Activated naive CD8-positive, alpha-beta T cell treated with anti-CD3 and anti-CD28 coated beads, Interleukin-2, amount 50 U/mL, for 24 hours (primary cell): ENCODE results near the gene FCN1.

Experiments used
- ATAC-seq: fragments of 150-1000 bp; cut with Tn5 transposase; one replicate; pipeline ENCODE4 v1.10.0; 2021
- DNase-seq: peaks from one replicate; pipeline ENCODE4 v3.0.0; 2021
- H3K27ac Mint-ChIP-seq: one replicate; pipeline ENCODE4 v1.8.0; 2021; ENCODE audit warnings: mild to moderate bottlenecking, mixed read lengths
- H3K27me3 Mint-ChIP-seq: one replicate; pipeline ENCODE4 v1.8.0; 2021; ENCODE audit warnings: mixed read lengths
- H3K36me3 Mint-ChIP-seq: one replicate; pipeline ENCODE4 v1.8.0; 2021; ENCODE audit warnings: low read depth, mixed read lengths
- H3K4me1 Mint-ChIP-seq: one replicate; pipeline ENCODE4 v1.8.0; 2021; ENCODE audit warnings: mixed read lengths
- H3K4me3 Mint-ChIP-seq: one replicate; pipeline ENCODE4 v1.8.0; 2021; ENCODE audit warnings: mild to moderate bottlenecking, moderate library complexity, mixed read lengths
- H3K9me3 Mint-ChIP-seq: one replicate; pipeline ENCODE4 v1.8.0; 2021; ENCODE audit warnings: mixed read lengths

Gene FCN1

DNA sequence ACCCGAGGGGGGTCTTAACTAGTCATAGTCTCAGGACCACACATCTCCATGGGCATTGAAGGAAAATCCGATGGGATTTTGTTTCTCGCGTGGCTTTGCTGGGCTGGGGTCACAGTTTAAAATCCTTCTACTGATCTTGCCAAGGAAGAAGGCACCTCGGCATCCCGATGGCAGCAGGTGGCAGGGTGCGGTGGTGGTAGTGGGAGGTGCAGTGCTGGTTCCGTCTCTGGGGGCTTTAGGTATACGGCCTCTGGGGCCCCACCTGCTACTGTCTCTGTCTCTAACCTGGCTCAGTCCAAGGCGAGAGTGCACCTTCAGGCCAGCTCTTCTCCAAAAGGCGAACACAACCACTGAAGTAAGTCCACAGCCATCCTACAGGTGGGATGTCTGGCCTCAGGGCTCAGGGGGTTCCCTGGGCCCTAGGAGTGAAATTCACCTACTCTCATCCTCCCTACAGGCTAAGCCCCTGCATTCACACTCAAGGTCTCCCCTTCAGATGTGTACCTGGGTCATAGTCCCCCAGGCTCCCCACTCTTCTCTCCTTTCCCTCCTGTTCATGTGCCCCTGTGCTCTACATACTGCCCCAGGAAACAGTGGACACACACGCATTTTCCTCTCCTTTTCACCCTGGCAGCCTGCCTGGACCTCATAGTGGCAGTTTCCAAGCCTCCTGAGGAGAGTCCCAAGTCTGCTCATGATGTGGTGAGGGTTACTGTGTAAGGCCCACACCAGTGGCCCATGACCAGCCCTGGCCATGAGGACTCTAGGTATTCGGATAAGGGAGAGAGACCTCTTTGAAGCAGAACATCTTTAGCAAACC, 37.8 kb downstream of the FCN1 start:
- H3K27me3 Mint-ChIP-seq = peaks cover 3% of the 10 kb centered on the region
- no peaks in the 10 kb centered on the region for H3K4me1 Mint-ChIP-seq
- H3K9me3 Mint-ChIP-seq = no peaks in the 10 kb centered on the region
- DNase-seq (no peak), ATAC-seq (no peak)
- H3K27ac Mint-ChIP-seq = no peak overlapping the region
- H3K4me3 Mint-ChIP-seq = no peak overlapping the region
- H3K36me3 Mint-ChIP-seq = no peaks in the 10 kb centered on the region

DNA sequence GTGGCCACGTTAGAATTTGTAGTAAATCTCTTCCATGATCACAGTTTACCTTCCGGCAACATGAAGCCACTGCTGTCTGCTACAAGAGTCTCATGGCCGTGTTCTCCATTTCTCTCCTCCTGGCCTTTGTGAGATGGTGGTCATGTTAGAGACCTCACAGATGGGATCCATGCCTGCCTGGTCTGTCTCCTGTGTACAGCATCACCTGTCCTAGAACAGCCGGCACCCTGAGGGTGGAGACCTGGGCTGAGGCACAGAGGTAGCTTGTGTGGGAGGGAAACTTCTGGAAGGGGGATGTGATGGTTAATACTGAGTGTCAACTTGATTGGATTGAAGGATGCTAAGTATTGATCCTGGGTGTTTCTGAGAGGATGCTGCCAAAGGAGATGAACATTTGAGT, 40.2 kb downstream of the FCN1 start:
- no peak for DNase-seq
- H3K4me1 Mint-ChIP-seq = no peaks in the 10 kb centered on the region
- no peak for ATAC-seq
- no peaks in the 10 kb centered on the region for H3K9me3 Mint-ChIP-seq
- no peak overlapping the region for H3K4me3 Mint-ChIP-seq
- no peak overlapping the region for H3K27ac Mint-ChIP-seq
- peaks cover 5% of the 10 kb centered on the region for H3K27me3 Mint-ChIP-seq
- no peaks in the 10 kb centered on the region for H3K36me3 Mint-ChIP-seq

DNA sequence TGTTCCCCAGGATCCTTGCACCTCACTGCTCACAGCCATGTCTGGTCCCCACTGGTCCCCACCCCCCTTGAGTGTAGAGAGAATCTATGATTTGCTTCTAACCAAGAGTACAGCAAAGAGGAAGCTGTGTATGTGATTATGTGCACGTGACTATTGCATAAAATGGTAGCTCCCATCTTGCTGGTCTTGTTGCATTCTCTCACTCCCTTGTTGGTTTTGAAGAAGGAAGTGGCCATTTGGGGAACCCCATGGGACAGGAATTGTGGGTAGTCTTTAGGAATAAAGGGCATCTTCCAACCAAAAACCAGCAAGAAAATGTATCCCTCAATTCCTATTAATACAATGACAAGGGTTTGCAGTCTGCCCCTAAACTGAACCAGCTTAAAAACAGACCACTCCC, 42.3 kb downstream of the FCN1 start:
- ATAC-seq (no peak), DNase-seq (no peak)
- Mint-ChIP-seq H3K9me3 (no peaks in the 10 kb centered on the region), H3K36me3 (no peaks in the 10 kb centered on the region), H3K4me1 (no peaks in the 10 kb centered on the region), H3K27ac (no peak overlapping the region), H3K4me3 (no peak overlapping the region), H3K27me3 (peaks cover 7% of the 10 kb centered on the region)

DNA sequence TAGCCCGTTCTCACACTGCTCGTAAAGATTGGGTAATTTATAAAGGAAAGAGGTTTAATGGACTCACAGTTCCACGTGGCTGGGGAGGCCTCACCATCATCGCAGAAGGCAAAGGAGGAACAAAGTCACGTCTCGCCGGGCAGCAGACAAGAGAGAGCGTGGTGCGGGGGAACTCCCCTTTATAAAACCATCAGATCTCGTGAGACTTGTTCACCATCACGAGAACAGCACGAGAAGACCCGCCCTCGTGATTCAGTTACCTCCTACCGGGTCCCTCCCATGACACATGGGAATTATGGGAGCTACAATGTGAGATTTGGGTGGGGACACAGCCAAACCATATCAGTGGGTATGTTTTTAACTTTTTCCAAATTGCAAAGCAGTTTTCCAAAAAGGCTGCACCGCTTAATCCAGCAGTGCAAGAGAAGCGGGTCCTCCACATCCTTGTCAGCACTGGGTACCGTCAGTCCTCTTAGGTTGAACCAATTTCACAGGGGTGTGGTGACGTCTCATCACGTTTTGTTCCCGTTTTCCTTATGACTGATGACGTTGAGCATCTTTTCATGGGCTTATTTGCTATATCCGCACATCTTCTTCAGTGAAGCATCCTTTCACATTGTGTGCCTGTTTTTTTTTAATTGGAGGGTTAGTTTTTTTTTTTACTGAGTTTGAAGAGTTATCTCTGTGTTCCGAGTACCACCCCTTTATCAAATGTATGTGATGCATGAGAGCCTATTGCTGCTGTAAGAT, 45.1 kb downstream of the FCN1 start:
- no peaks in the 10 kb centered on the region for H3K9me3 Mint-ChIP-seq
- H3K4me1 Mint-ChIP-seq = no peaks in the 10 kb centered on the region
- no peak overlapping the region for H3K4me3 Mint-ChIP-seq
- DNase-seq (no peak), ATAC-seq (no peak)
- H3K27me3 Mint-ChIP-seq = peaks cover 4% of the 10 kb centered on the region
- H3K36me3 Mint-ChIP-seq = no peaks in the 10 kb centered on the region
- no peak overlapping the region for H3K27ac Mint-ChIP-seq

DNA sequence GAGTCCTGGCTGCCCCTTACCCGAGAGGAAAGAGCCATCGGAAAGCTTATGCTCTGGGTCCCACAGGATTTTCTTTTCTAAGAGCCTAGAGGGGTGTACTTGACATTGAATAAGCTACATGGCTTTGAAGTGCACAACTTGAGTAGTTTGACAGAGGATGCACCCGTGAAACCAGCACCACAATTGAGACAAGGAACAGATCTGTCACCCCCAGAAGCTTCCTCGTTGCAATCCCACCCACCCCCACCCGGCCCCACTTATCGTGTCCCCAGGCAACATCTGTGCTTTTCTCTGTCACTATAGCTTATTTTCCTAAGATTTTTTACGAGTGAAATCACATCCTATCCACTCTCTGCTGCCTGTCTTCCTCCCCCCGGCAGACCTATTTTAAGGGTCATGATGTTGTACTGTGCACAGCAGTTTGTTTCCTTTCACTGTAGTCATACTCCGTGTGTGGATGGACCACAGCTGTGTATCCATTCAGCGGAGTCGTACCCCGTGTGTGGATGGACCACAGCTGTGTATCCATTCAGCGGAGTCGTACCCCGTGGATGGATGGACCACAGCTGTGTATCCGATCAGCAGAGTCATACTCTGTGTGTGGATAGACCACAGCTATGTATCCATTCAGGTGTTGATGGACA, 45.9 kb downstream of the FCN1 start:
- no peaks in the 10 kb centered on the region for H3K9me3 Mint-ChIP-seq
- no peak overlapping the region for H3K4me3 Mint-ChIP-seq
- no peak for DNase-seq
- H3K4me1 Mint-ChIP-seq = no peaks in the 10 kb centered on the region
- ATAC-seq = no peak
- peaks cover 4% of the 10 kb centered on the region for H3K27me3 Mint-ChIP-seq
- no peaks in the 10 kb centered on the region for H3K36me3 Mint-ChIP-seq
- H3K27ac Mint-ChIP-seq = no peak overlapping the region

DNA sequence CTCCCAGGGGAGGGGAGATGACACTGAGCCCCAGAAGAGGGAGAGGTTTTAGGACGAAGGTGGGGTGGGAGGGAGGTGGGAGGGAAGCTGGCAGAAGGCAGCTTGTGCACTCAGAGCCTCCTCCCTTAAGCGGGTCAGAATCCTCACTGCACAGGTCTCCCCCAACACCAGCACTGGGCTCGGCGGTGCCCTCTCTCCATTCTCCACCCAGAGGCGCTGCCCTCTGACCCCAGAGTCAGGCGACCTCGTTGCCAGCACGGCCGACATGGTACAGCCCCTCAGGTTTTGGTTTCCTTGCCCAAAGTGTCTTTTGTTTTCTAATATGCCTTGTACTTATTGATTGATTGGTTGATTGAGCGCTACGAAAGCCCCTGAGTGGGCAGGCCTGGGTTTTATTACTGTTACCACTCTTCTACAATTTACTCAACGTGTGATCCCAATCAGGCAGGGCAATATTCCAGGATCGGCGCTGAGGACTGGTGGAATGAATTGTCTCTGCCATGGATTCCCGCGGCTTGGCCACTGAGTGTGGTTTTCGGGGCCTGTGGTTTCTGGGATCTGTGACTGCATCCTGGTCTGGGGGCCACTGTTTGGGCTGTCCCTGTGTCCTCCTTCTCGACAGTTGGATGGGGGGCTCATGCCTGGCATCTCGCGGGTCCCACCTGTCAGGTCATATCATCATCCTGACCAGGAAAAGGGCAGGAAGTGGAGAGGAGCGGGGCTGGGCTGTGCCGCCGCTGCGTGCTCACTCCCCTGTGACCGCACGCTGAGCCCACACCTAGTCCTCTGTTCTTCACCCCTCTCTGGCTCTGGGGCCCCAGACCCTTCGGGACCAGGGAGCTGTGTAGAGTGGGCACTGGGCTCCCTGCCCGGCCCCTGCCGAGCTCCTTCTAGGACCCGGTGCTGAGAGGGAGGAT, 46.7 kb downstream of the FCN1 start:
- H3K27me3 Mint-ChIP-seq = peaks cover 4% of the 10 kb centered on the region
- no peak for DNase-seq

DNA sequence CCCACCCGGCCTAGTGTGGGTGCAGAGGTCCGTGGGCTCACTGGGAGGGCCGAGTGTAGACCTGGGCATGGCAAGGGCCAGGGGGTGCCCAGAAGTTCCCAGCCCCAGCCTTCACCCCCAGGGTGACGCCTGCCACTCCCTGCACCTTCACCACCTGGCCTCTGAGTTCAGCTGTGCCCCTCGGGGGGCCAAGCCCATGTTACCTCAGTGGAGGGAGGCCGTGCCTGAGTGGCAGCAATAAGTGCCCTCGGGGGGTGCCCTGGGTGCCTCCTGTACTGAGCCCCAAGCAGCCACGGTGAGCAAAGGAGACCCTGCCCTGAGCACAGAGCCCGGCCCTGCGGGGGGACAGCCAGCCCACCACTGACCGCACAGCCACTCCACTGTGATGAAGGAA, 47.4 kb downstream of the FCN1 start:
- DNase-seq = no peak
- Mint-ChIP-seq H3K27ac (no peak overlapping the region), H3K9me3 (no peaks in the 10 kb centered on the region), H3K36me3 (no peaks in the 10 kb centered on the region), H3K4me1 (no peaks in the 10 kb centered on the region), H3K4me3 (no peak overlapping the region), H3K27me3 (peaks cover 4% of the 10 kb centered on the region)
- ATAC-seq = no peak

More for the DNA sequence above, 46.7 kb downstream of the FCN1 start:
- no peak overlapping the region for H3K4me3 Mint-ChIP-seq
- no peak for ATAC-seq
- H3K4me1 Mint-ChIP-seq = no peaks in the 10 kb centered on the region
- H3K9me3 Mint-ChIP-seq = no peaks in the 10 kb centered on the region
- no peak overlapping the region for H3K27ac Mint-ChIP-seq
- H3K36me3 Mint-ChIP-seq = no peaks in the 10 kb centered on the region

DNA sequence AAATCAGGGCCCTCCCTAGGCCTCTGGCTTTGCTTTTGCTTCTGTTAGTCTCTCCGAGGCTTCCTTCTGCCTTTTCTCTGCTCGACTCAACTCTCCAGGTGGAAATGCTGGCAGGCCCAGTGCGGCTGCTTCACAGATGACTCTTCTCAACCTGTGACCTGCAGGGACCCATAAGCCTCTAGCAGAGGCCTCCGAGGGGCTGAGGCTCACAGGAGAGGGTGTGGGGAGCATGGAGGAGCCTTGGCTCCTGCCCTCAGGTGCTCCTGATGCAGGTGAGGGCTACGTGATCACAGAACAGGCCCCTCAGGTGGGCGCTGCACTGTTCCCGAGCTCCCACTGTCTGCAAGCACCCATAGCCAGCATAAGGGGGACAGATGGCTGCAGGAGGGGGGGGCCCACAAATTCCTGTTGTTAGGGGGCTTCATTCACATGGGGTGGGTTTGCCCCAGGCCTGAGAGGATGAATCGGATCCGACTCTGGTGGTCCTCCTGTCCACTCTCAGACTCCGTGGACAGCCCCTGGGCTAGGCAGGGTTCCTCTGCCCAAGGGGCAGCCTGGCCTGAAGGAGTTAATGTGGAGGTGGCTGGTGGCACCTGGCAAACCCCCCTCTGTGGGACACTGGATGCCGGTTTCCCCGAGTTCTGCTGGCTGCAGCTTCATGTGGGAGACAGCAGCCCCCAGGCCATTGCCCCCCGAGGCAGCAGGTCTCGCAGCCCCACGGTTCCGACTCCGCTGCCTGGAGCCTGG, 48.0 kb downstream of the FCN1 start:
- H3K27ac Mint-ChIP-seq = no peak overlapping the region
- H3K4me3 Mint-ChIP-seq = no peak overlapping the region
- H3K36me3 Mint-ChIP-seq = no peaks in the 10 kb centered on the region
- no peaks in the 10 kb centered on the region for H3K9me3 Mint-ChIP-seq
- DNase-seq (no peak), ATAC-seq (no peak)
- H3K4me1 Mint-ChIP-seq = no peaks in the 10 kb centered on the region
- peaks cover 4% of the 10 kb centered on the region for H3K27me3 Mint-ChIP-seq

DNA sequence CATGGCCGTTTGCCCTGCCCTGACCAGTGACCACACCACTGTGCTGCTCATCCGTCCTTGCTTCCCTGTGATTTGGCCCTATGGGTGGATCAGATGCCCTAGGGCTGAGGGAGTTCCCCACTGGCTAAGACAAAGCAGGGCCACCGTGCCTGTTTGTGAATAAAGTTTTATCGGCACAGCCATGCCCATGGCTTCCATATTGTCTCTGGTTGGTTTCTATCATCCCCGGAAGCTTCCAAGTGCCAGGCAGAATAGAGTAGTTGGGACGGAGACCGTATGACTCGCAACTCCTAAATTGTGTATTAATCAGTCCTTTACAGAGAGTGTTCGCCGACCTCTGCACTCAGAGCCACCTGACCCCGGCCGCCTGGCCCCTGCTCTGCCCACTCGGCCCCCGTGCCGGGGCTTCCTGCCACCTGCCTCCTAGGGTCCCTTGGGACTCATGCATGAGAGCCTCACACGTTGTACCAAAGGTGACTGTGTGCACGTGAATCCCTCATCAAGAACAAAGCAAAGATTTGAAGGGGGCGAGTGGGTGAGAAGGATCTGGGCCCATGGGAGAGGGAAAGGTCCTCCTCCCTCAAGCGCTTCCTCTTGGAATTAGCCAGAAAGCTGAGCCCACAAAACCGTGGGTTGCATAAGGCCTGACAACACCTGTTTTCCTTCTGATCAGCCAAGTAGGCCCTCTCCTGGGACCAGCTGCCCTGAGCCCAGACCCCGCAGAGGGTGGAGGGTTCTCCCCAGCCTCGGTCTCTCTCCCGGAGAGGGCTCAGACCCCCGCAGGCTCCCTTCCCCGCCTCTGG, 48.8 kb downstream of the FCN1 start:
- H3K27ac Mint-ChIP-seq = no peak overlapping the region
- H3K4me3 Mint-ChIP-seq = no peak overlapping the region
- no peaks in the 10 kb centered on the region for H3K4me1 Mint-ChIP-seq
- no peaks in the 10 kb centered on the region for H3K36me3 Mint-ChIP-seq
- H3K9me3 Mint-ChIP-seq = no peaks in the 10 kb centered on the region
- peaks cover 2% of the 10 kb centered on the region for H3K27me3 Mint-ChIP-seq
- DNase-seq = no peak
- ATAC-seq = no peak

DNA sequence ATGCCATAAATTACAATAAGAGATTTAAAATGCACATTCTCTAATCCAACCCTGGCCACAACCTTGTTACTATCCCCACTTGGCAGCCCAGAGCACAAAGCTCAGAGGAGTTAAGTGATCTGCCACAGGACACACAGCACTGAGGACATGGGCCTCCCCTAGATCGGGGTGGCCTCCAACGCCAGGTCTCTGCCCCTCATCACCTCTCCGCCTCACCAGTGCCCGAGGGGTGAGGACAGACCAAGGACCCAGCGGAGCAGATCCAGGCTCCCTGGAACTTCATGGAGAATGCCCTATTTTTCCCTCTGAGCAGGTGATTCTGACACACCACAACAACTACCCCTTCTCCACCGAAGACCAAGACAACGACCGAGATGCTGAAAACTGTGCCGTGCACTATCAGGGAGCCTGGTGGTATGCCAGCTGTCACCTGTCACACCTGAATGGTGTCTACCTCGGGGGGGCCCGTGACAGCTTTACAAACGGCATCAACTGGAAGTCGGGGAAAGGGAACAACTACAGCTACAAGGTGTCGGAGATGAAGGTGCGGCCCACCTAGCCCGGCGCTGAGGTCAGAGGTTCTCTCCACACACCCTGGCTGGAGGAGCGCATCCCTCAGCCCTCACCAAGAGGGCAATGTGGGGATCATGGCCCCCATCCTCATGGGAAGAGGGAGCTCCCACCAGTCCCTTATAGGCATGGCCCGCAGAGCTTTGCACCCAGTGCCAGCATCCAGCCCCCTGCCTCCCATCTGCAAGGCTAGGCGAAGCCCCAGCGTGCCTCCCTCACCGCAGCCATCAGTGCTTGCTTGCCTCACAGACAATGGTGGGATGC, 49.6 kb downstream of the FCN1 start:
- no peak overlapping the region for H3K27ac Mint-ChIP-seq
- peaks cover 2% of the 10 kb centered on the region for H3K27me3 Mint-ChIP-seq
- H3K4me3 Mint-ChIP-seq = no peak overlapping the region
- H3K9me3 Mint-ChIP-seq = no peaks in the 10 kb centered on the region
- ATAC-seq (no peak), DNase-seq (no peak)
- H3K36me3 Mint-ChIP-seq = no peaks in the 10 kb centered on the region
- H3K4me1 Mint-ChIP-seq = no peaks in the 10 kb centered on the region

DNA sequence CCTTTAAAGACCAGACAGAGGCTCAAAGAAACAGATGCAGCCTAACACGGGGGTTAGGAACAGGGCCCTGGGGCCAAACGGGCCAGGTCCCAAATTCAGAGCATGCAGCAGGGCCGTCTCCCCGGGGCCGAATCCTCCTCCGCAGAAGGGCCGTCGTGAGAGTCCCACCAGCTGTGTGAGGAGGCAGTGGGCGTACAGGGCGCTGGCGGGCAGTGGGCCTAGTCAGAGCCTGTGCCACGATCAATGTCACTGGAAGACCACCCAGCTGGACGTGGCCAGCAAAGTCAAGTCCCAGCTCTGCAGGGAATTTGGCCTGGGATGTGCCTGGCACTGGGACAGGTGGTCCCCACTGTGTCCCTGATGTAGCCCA, 52.9 kb downstream of the FCN1 start:
- Mint-ChIP-seq H3K4me1 (no peaks in the 10 kb centered on the region), H3K27me3 (peaks cover 1% of the 10 kb centered on the region), H3K27ac (no peak overlapping the region), H3K36me3 (no peaks in the 10 kb centered on the region), H3K9me3 (no peaks in the 10 kb centered on the region), H3K4me3 (no peak overlapping the region)
- ATAC-seq (no peak), DNase-seq (no peak)

DNA sequence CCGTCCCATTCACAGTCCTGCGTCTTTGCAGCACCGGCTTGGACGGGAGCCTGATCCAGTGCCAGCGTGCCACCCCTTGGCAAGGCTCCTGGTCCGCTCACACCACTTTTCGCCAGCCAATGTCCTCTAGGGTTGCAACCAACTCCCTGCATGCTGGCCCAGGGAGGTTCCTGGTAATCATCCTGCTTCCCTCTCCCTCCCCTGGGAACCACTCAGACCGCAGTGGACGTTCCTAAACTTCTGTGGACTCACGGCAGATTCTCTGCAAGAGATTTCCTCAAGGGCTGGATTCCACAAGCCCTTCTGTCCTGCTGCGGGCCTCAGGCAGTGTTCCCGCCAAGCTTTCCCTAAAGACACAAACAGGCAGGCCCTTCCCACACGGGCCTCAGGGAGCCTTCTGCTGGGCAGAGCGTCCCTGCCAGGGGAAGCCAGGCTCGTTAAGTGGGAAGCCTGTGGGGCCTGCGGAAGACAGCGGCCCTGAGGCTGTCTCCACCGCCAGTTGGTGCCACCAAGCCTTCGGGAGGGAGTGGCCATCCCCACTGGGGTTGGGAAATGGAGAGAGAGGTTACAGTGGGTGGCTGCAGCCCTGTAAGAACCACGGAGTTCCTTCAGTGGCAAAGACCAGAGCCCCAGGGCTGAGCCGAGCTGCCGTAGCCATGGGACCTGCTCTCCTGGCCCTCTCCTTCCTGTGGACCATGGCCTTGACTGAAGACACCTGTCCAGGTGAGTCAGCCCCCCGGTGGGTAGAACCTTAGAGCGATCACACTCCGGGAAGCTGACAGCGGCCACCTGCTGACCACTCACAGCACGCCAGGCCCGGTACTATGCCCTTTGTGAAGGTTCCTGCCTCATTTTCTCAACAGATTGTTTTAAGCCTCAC, 53.5 kb downstream of the FCN1 start:
- Mint-ChIP-seq H3K36me3 (no peaks in the 10 kb centered on the region), H3K9me3 (no peaks in the 10 kb centered on the region), H3K27me3 (peaks cover 1% of the 10 kb centered on the region), H3K27ac (no peak overlapping the region), H3K4me1 (no peaks in the 10 kb centered on the region), H3K4me3 (no peak overlapping the region)
- ATAC-seq (no peak), DNase-seq (no peak)
